ENCODE data around the gene CACNA1S. TPM values are rescaled to one million over a fixed set of nuclear protein-coding genes. Genes with fewer than 3 reads are reported as not detected.

Gene CACNA1S
- polyA plus RNA-seq, 2 donors, result not detected

GRCh38 chr1:201032408-201032807, 79.8 kb downstream of the CACNA1S start:
- no peak overlapping the region for H3K27ac ChIP-seq (ENCODE audit: low read depth in 2 of 2, low read length in 1 of 2)
- H3K9me3 ChIP-seq (ENCODE audit: control insufficient read depth in 2 of 2, insufficient read depth in 1 of 2, low read depth in 1 of 2, low read length in 1 of 2), result no peaks in the 10 kb centered on the region
- H3K36me3 ChIP-seq (ENCODE audit: control insufficient read depth in 2 of 2, insufficient read depth in 2 of 2, low read length in 1 of 2), result no peaks in the 10 kb centered on the region
- WGBS, 2 donors, result 91 to 95% methylated on average over 1 of the region's 1 CpG
- no peak overlapping the region for H3K4me3 ChIP-seq (ENCODE audit: low read depth in 1 of 2, low read length in 2 of 2)
- H3K27me3 ChIP-seq (ENCODE audit: control insufficient read depth in 1 of 2, insufficient read depth in 2 of 2, low read length in 2 of 2), result no peaks in the 10 kb centered on the region
- H3K4me1 ChIP-seq (ENCODE audit: control insufficient read depth in 2 of 2, insufficient read depth in 2 of 2, low read length in 1 of 2), result peaks cover 0 to 2% of the 10 kb centered on the region in 2 donors

- WGBS, 2 donors, result 58 to 61% methylated on average over 7 of the region's 7 CpGs
- Histone ChIP-seq H3K9me3 (ENCODE audit: control insufficient read depth in 2 of 2, insufficient read depth in 1 of 2, low read depth in 1 of 2, low read length in 1 of 2) (no peaks in the 10 kb centered on the region), H3K27ac (ENCODE audit: low read depth in 2 of 2, low read length in 1 of 2) (peak overlapping the region in 1 of 2 donors; percentile 34), H3K4me1 (ENCODE audit: control insufficient read depth in 2 of 2, insufficient read depth in 2 of 2, low read length in 1 of 2) (peaks cover 0 to 5% of the 10 kb centered on the region in 2 donors), H3K36me3 (ENCODE audit: control insufficient read depth in 2 of 2, insufficient read depth in 2 of 2, low read length in 1 of 2) (no peaks in the 10 kb centered on the region), H3K4me3 (ENCODE audit: low read depth in 1 of 2, low read length in 2 of 2) (no peak overlapping the region), H3K27me3 (ENCODE audit: control insufficient read depth in 1 of 2, insufficient read depth in 2 of 2, low read length in 2 of 2) (no peaks in the 10 kb centered on the region)
These were observed 83.8 kb downstream of the CACNA1S start for GRCh38 chr1:201028461-201028889.

GRCh38 chr1:201026836-201027235, 85.4 kb downstream of the CACNA1S start:
- H3K9me3 ChIP-seq (ENCODE audit: control insufficient read depth in 2 of 2, insufficient read depth in 1 of 2, low read depth in 1 of 2, low read length in 1 of 2), result no peaks in the 10 kb centered on the region
- H3K27ac ChIP-seq (ENCODE audit: low read depth in 2 of 2, low read length in 1 of 2), result no peak overlapping the region
- no peak overlapping the region for H3K4me3 ChIP-seq (ENCODE audit: low read depth in 1 of 2, low read length in 2 of 2)
- no peaks in the 10 kb centered on the region for H3K27me3 ChIP-seq (ENCODE audit: control insufficient read depth in 1 of 2, insufficient read depth in 2 of 2, low read length in 2 of 2)
- no peaks in the 10 kb centered on the region for H3K36me3 ChIP-seq (ENCODE audit: control insufficient read depth in 2 of 2, insufficient read depth in 2 of 2, low read length in 1 of 2)
- H3K4me1 ChIP-seq (ENCODE audit: control insufficient read depth in 2 of 2, insufficient read depth in 2 of 2, low read length in 1 of 2), result peaks cover 0 to 5% of the 10 kb centered on the region in 2 donors
- WGBS, 2 donors, result 53 to 54% methylated on average over 3 of the region's 3 CpGs

- Histone ChIP-seq H3K9me3 (ENCODE audit: control insufficient read depth in 2 of 2, insufficient read depth in 1 of 2, low read depth in 1 of 2, low read length in 1 of 2) (no peaks in the 10 kb centered on the region), H3K4me3 (ENCODE audit: low read depth in 1 of 2, low read length in 2 of 2) (no peak overlapping the region), H3K27me3 (ENCODE audit: control insufficient read depth in 1 of 2, insufficient read depth in 2 of 2, low read length in 2 of 2) (no peaks in the 10 kb centered on the region), H3K36me3 (ENCODE audit: control insufficient read depth in 2 of 2, insufficient read depth in 2 of 2, low read length in 1 of 2) (no peaks in the 10 kb centered on the region), H3K4me1 (ENCODE audit: control insufficient read depth in 2 of 2, insufficient read depth in 2 of 2, low read length in 1 of 2) (peaks cover 0 to 5% of the 10 kb centered on the region in 2 donors), H3K27ac (ENCODE audit: low read depth in 2 of 2, low read length in 1 of 2) (no peak overlapping the region)
- 72 to 88% methylated on average over 3 of the region's 3 CpGs for WGBS, 2 donors
These were observed 86.0 kb downstream of the CACNA1S start for GRCh38 chr1:201026234-201026633.

GRCh38 chr1:201025571-201026002, 86.6 kb downstream of the CACNA1S start:
- H3K4me3 ChIP-seq (ENCODE audit: low read depth in 1 of 2, low read length in 2 of 2), result no peak overlapping the region
- WGBS, 2 donors, result 70 to 79% methylated on average over 7 of the region's 7 CpGs
- no peaks in the 10 kb centered on the region for H3K36me3 ChIP-seq (ENCODE audit: control insufficient read depth in 2 of 2, insufficient read depth in 2 of 2, low read length in 1 of 2)
- H3K27me3 ChIP-seq (ENCODE audit: control insufficient read depth in 1 of 2, insufficient read depth in 2 of 2, low read length in 2 of 2), result no peaks in the 10 kb centered on the region
- peaks cover 0 to 5% of the 10 kb centered on the region in 2 donors for H3K4me1 ChIP-seq (ENCODE audit: control insufficient read depth in 2 of 2, insufficient read depth in 2 of 2, low read length in 1 of 2)
- no peak overlapping the region for H3K27ac ChIP-seq (ENCODE audit: low read depth in 2 of 2, low read length in 1 of 2)
- H3K9me3 ChIP-seq (ENCODE audit: control insufficient read depth in 2 of 2, insufficient read depth in 1 of 2, low read depth in 1 of 2, low read length in 1 of 2), result no peaks in the 10 kb centered on the region

GRCh38 chr1:201024625-201024998, 87.6 kb downstream of the CACNA1S start:
- Histone ChIP-seq H3K27ac (ENCODE audit: low read depth in 2 of 2, low read length in 1 of 2) (no peak overlapping the region), H3K9me3 (ENCODE audit: control insufficient read depth in 2 of 2, insufficient read depth in 1 of 2, low read depth in 1 of 2, low read length in 1 of 2) (no peaks in the 10 kb centered on the region), H3K27me3 (ENCODE audit: control insufficient read depth in 1 of 2, insufficient read depth in 2 of 2, low read length in 2 of 2) (no peaks in the 10 kb centered on the region), H3K36me3 (ENCODE audit: control insufficient read depth in 2 of 2, insufficient read depth in 2 of 2, low read length in 1 of 2) (no peaks in the 10 kb centered on the region), H3K4me1 (ENCODE audit: control insufficient read depth in 2 of 2, insufficient read depth in 2 of 2, low read length in 1 of 2) (peaks cover 0 to 10% of the 10 kb centered on the region in 2 donors), H3K4me3 (ENCODE audit: low read depth in 1 of 2, low read length in 2 of 2) (no peak overlapping the region)
- WGBS, 2 donors, result 81 to 93% methylated on average over 2 of the region's 2 CpGs

GRCh38 chr1:201023920-201024624, 88.2 kb downstream of the CACNA1S start:
- Histone ChIP-seq H3K4me1 (ENCODE audit: control insufficient read depth in 2 of 2, insufficient read depth in 2 of 2, low read length in 1 of 2) (peaks cover 0 to 13% of the 10 kb centered on the region in 2 donors), H3K36me3 (ENCODE audit: control insufficient read depth in 2 of 2, insufficient read depth in 2 of 2, low read length in 1 of 2) (no peaks in the 10 kb centered on the region), H3K27ac (ENCODE audit: low read depth in 2 of 2, low read length in 1 of 2) (no peak overlapping the region), H3K4me3 (ENCODE audit: low read depth in 1 of 2, low read length in 2 of 2) (no peak overlapping the region), H3K9me3 (ENCODE audit: control insufficient read depth in 2 of 2, insufficient read depth in 1 of 2, low read depth in 1 of 2, low read length in 1 of 2) (no peaks in the 10 kb centered on the region), H3K27me3 (ENCODE audit: control insufficient read depth in 1 of 2, insufficient read depth in 2 of 2, low read length in 2 of 2) (no peaks in the 10 kb centered on the region)
- 42 to 44% methylated on average over 17 of the region's 17 CpGs for WGBS, 2 donors

GRCh38 chr1:201023517-201023902, 88.7 kb downstream of the CACNA1S start, which contains the start of gene KIF21B:
TSS of gene KIF21B (minus strand) at chr1:201023714. CDS start at chr1:201023383, 331 bp downstream.
- Histone ChIP-seq H3K4me1 (ENCODE audit: control insufficient read depth in 2 of 2, insufficient read depth in 2 of 2, low read length in 1 of 2) (peaks cover 0 to 13% of the 10 kb centered on the region in 2 donors), H3K9me3 (ENCODE audit: control insufficient read depth in 2 of 2, insufficient read depth in 1 of 2, low read depth in 1 of 2, low read length in 1 of 2) (no peaks in the 10 kb centered on the region), H3K36me3 (ENCODE audit: control insufficient read depth in 2 of 2, insufficient read depth in 2 of 2, low read length in 1 of 2) (no peaks in the 10 kb centered on the region), H3K27me3 (ENCODE audit: control insufficient read depth in 1 of 2, insufficient read depth in 2 of 2, low read length in 2 of 2) (no peaks in the 10 kb centered on the region), H3K27ac (ENCODE audit: low read depth in 2 of 2, low read length in 1 of 2) (peak within 1 kb of the TSS; percentile 4 to 50), H3K4me3 (ENCODE audit: low read depth in 1 of 2, low read length in 2 of 2) (peak within 1 kb of the TSS; percentile 45 to 50)
- 1% methylated on average over 22 to 53 of the region's 53 CpGs for WGBS, 2 donors

- Histone ChIP-seq H3K4me1 (ENCODE audit: control insufficient read depth in 2 of 2, insufficient read depth in 2 of 2, low read length in 1 of 2) (peaks cover 0 to 11% of the 10 kb centered on the region in 2 donors), H3K4me3 (ENCODE audit: low read depth in 1 of 2, low read length in 2 of 2) (peak overlapping the region; percentile 45 to 50), H3K27me3 (ENCODE audit: control insufficient read depth in 1 of 2, insufficient read depth in 2 of 2, low read length in 2 of 2) (no peaks in the 10 kb centered on the region), H3K36me3 (ENCODE audit: control insufficient read depth in 2 of 2, insufficient read depth in 2 of 2, low read length in 1 of 2) (no peaks in the 10 kb centered on the region), H3K27ac (ENCODE audit: low read depth in 2 of 2, low read length in 1 of 2) (peak overlapping the region; percentile 4 to 50), H3K9me3 (ENCODE audit: control insufficient read depth in 2 of 2, insufficient read depth in 1 of 2, low read depth in 1 of 2, low read length in 1 of 2) (no peaks in the 10 kb centered on the region)
- 7 to 8% methylated on average over 46 to 56 of the region's 56 CpGs for WGBS, 2 donors
These were observed 89.3 kb downstream of the CACNA1S start for GRCh38 chr1:201022820-201023516.
